MV-4-11 (cell line): Measurements from ENCODE around the gene MGAT3.
"Not testable (repeated sequence)": the region's sequence is repeated elsewhere in the genome, so short reads cannot be mapped to it uniquely, and the experiment has no call there.

Experiments used
- DNase-seq: peaks from one replicate; lab custom pipeline; 2025; lab: John Stamatoyannopoulos, UW

The MGAT3 gene

DNA sequence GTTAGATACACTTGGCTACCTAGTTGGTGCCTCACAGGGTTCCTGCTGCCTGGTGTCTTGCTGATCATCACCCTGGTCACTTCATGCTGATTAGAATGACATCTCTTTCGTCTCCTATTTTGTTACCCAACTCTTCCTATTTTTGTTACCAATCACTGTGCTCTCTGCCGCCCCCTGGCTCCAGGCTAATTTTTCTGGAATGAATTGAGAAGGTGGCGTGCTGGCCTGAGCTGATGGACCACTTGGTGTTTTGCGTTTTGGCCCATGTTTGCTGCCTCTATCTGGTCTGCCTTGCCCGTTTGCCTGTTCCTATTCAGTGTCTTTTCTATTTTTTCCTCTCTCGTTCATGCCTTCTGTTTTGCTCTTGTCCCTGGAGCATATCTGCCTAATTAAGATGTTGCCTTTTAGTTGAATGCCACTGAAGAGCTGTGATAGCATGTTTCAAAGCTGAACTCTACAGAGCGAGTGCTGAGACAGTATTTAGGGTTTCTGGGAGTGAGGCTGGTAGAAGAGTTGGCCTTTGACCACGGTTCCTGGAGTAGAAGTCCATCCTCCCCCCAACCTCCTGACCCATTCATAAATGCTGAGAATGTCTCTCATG is 57.7 kb downstream of the MGAT3 start:
- peak; percentile 54 for DNase-seq

GRCh38 chr22:39515266-39516050 is 58.6 kb downstream of the MGAT3 start:
- DNase-seq, result no peak

GRCh38 chr22:39517470-39517869 is 60.7 kb downstream of the MGAT3 start:
- no peak for DNase-seq

DNA sequence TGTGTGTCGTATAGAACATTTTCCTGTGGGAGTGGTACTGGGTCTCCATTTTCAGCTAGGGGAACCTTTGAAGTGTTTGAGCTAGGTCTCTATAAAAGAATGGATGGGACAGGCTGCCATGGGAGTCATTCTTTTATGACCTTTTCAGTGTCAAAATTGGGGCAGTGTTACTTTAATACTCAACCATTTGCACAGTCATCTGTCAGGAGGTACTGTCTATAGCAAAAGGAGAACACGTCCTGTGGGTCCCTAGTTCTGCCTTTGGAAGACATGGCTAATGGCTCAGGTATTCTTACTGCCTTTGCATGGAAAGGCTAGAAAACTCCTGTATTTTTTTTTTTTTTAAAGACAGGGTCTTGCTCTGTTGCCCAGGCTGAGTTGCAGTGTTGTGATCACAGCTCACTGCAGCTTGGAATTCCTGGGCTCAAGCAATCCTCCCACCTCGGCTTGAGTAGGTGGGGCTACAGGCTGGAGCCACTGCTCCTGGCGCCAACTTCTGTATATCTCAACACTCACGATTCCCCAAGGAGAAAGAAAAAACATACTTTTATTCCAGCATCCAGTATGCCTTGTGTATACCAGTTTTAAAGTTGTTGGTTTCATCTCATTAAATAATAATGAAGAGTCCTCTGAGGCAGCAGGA is 61.5 kb downstream of the MGAT3 start:
- no peak for DNase-seq

- DNase-seq, result peak; percentile 44
These were observed 62.3 kb downstream of the MGAT3 start for GRCh38 chr22:39518996-39519680.

DNA sequence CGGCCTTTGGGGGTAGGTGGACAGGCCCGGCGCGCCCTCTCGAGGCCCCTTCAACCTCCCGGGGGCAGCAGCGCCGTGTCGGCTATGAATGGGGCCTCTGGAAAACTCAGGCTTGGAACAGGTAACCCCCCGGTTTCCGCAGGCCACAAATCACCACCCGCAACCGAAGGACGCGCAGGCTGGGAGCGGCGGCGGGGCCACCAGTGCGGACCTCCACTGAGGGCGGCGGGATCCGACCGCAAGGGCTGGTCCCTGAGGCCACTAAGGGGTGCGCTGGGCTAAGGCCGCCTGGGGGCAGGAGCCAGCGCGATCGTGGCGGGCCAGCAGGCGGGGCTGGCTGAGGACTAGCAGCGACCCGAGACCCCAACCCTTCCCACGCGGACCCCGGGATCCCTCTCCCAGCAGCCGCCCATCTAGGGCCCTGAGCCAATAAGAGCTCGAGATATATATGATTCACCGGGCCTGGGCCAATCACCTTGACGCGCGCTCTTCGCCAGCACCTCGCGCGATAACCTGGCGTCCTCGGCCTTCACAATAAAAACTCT is 62.9 kb downstream of the MGAT3 start:
- peak; percentile 98 for DNase-seq

- DNase-seq, result peak; percentile 81
These were observed 63.7 kb downstream of the MGAT3 start, which contains the start of gene ATF4 for GRCh38 chr22:39520226-39521105. Gene ATF4, plus strand, starts transcription at chr22:39520562. Its CDS starts 884 bp downstream, at chr22:39521446.

DNA sequence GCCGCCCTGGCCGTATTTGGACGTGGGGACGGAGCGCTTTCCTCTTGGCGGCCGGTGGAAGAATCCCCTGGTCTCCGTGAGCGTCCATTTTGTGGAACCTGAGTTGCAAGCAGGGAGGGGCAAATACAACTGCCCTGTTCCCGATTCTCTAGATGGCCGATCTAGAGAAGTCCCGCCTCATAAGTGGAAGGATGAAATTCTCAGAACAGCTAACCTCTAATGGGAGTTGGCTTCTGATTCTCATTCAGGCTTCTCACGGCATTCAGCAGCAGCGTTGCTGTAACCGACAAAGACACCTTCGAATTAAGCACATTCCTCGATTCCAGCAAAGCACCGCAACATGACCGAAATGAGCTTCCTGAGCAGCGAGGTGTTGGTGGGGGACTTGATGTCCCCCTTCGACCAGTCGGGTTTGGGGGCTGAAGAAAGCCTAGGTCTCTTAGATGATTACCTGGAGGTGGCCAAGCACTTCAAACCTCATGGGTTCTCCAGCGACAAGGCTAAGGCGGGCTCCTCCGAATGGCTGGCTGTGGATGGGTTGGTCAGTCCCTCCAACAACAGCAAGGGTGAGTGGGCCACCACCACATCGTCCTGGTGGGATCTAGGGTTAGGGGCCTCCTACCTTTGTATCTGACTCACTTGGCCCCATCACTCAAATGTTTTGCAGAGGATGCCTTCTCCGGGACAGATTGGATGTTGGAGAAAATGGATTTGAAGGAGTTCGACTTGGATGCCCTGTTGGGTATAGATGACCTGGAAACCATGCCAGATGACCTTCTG is 64.5 kb downstream of the MGAT3 start:
- peak; percentile 38 for DNase-seq

- DNase-seq, result not testable (repeated sequence)
These were observed 65.3 kb downstream of the MGAT3 start for GRCh38 chr22:39522091-39522490.

DNA sequence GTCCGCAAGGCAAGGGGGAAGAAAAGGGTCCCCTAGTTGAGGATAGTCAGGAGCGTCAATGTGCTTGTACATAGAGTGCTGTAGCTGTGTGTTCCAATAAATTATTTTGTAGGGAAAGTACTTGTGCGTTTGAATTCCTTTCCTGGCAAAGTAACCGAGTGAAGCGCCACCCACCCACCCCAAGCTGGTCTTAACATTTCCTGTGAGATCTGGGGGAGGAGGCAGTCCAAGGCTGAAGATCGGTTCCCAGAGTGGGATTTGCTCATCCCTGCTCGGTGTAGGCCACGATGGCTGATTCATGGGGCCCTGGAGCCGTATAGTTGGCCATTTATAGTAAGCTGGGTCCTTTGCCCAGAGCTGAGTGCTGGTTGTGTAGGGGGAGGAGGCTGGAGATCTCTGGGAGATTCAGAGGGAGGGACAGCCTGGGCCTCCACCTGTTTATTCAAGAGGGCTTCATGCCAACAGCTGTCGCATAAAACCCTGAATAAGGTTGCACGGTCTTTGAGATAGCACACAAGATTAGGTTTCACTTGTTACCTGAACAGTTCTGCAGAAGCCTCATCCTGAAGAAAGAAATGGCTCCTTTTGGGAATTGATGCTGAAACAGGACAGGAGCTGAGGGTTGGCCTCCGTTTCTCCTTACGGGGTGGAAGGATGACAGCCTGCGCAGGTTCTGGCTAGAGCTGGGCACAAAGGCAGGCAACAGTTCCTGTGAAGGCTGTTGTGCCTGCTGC is 65.9 kb downstream of the MGAT3 start:
- peak; percentile 37 for DNase-seq

DNA sequence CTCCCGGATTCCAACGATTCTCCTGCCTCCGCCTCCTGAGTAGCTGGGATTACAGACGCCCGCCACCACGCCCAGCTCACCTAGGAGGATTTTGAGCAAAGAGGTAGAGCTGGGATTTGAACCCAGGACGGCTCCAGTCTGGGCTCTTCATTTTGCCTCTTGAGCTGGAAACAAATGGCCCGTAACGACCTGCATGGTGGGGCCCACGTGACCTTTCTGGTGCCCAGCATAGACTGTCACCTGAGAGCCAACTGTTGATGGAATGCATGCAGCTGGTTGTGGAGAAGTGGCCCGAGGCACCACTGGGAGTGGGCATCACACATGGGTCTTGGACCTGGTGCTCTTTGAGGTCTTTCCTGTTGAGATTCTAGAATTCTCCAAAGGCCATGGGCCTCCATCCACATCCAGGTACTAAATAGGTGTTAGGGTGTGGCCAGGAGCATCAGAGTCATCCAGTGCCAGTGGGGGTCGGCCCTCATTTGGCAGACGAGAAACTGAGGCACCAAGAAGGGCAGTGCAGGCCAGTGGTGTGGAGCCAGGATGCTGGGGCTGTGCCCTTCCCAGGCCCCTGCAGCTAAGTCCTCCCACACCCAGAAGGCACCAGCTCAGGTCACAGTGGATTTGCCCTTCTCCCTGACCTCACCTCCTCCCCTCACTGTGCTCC is 67.4 kb downstream of the MGAT3 start:
- DNase-seq, result no peak

GRCh38 chr22:39524753-39525657 is 68.2 kb downstream of the MGAT3 start:
- DNase-seq, result no peak

DNA sequence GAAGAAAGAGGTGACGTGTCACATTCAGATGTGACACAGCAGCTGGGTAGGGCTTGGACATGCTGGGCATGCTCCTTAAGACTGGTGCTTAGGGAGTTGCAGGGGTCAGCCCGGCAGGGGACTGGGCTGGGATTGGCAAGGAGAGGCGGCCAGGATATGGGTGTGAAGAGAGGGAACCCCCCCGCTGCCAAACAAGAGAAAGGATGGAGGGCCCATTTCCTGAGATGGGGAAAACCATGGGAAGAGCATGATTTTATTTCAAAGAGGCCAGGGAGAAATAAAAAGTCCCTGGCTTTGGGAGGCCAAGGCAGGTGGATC is 68.8 kb downstream of the MGAT3 start:
- no peak for DNase-seq

GRCh38 chr22:39526736-39527171 is 69.9 kb downstream of the MGAT3 start:
- peak; percentile 37 for DNase-seq

GRCh38 chr22:39527481-39527961 is 70.7 kb downstream of the MGAT3 start:
- no peak for DNase-seq

DNA sequence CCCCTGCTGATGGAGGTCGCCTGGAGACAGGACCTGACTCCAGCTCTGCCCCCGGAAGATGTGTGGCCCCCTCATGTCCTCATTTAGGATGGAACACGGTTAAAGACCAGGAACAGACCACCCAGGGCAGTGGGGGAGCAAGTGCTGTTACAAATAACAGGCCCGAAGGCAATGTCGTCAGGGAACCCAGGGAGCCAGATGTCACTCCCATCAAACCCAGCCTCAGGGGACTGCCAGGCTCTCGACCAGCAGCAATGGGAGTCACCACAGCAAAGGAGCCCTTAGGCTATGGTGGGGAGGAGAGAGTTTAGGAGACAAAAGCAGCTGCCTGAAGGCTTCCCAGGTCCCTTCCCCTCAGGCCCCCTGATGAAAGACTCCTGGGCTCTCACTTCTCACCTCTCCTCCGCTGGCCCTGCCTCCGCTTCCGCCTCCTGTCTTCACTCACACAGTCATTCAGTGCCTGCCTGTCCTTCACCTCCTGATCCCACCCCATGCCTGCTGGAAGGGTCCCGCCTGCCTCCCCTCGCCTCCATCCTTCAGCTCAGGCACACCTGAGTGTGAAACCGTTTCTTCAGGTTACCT is 71.4 kb downstream of the MGAT3 start:
- no peak for DNase-seq

DNA sequence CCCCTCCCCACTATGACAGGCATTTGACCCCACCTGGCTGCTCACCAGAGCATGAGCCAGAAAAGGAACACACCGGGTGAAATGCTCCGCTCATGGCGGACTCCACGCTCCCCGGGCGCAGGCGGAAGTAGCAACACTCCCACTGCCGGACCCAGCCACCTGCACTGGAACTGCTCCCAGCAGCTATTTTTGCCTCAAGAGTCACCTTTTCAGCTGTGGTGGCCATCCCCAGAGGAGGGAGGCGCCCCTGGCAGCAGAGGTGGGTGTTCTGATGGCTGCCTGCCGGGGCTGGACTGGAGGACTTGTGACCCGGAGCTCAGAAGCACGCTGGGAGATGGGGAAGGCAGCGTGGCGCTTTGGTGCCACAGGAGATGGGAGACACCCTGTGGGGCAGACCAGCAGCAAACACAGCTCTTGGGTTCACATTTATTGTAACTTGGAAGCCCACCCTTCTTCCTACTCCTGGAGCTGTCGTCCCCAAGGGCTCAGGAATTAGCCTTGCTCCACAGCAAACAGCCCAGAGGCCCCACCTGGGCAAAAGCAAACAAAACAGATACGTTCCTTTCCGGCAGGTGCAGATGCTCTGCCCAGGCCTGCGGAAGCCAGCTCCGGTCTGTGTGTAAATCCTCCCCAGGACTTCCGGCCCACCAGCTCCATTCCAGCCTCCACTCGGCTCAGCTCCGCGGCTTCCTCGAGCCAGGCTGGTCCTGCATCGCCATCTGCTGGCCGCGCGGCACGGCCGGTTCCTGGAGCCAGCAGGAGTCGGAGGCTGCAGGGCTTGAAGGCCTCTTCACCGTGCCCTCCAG is 72.1 kb downstream of the MGAT3 start:
- peak; percentile 85 for DNase-seq
